HepG2 (cell line): Measurements from ENCODE around the gene RNF4. TPM values are rescaled to one million over a fixed set of nuclear protein-coding genes. Genes with fewer than 3 reads are reported as not detected.

Experiments used
- ATAC-seq: fragments of 200-7000 bp; cut with Tn5 transposase; 3 replicates; pipeline ENCODE4 v1.9.1; 2020; ENCODE audit warnings: mild to moderate bottlenecking, moderate library complexity
- BruUV-seq: library from RNA; stranded (reverse); fragments of 400-500 nt; replicated peaks from 2 replicates; lab custom pipeline; 2021; lab: Mats Ljungman, UMichigan
- CTCF ChIA-PET: fragments of 300-600 bp; formaldehyde crosslinking; extraction: SDS; loops from one replicate; lab custom pipeline; 2021; ENCODE audit warnings: low total read pairs, inconsistent platforms, low intra/inter-chr PET ratio; lab: Yijun Ruan, JAX
- POLR2A ChIA-PET: fragments of 350-600 bp; sonication (Branson Sonifier 250); formaldehyde crosslinking; loops from one replicate; lab custom pipeline; 2020; ENCODE audit warnings: antibody characterized with exemption, inconsistent platforms; lab: Yijun Ruan, JAX
- DNase-seq: peaks from one replicate; pipeline ENCODE4 v3.0.0-alpha.2; 2015; ENCODE audit warnings: low spot score
- FAIRE-seq: peaks from 3 replicates; lab custom pipeline; 2011; peaks lifted over from hg19 to GRCh38; lab: Jason Lieb, UNC
- H2AFZ ChIP-seq: one replicate; pipeline ENCODE4 v1.6.1; 2011; ENCODE audit warnings: low read length, inconsistent platforms
- H3K27ac ChIP-seq: fragments of 300-600 bp; 3 replicates; pipeline ENCODE4 v1.8.0; 2011; ENCODE audit warnings: mixed run types, mild to moderate bottlenecking, mixed read lengths, low read length, inconsistent platforms; ENCODE audit not compliant: insufficient read depth; ENCODE audit errors: extremely low read length
- H3K27me3 ChIP-seq, 2 experiments: fragments of 200-600 bp in 1 of 2; 2 replicates in 1 of 2; 3 replicates in 1 of 2; pipeline versions ENCODE4 v1.6.0 to v1.8.0; 2011; ENCODE audit warnings: low read length in 2 of 2, mild to moderate bottlenecking in 2 of 2, moderate library complexity in 2 of 2, inconsistent platforms in 1 of 2; ENCODE audit not compliant: insufficient read depth in 2 of 2, control insufficient read depth in 1 of 2
- H3K36me3 ChIP-seq, 2 experiments: fragments of 200-600 bp in 1 of 2; replicated peaks in 1 of 2; 2 replicates in 1 of 2; 3 replicates in 1 of 2; pipeline versions ENCODE4 v1.5.1 to v1.8.0; 2011; ENCODE audit warnings: low read length in 2 of 2, inconsistent platforms in 1 of 2; ENCODE audit not compliant: insufficient read depth in 2 of 2, control insufficient read depth in 1 of 2
- H3K4me1 ChIP-seq: 2 replicates; pipeline ENCODE4 v1.5.1; 2012; ENCODE audit warnings: low read length, inconsistent platforms; ENCODE audit not compliant: insufficient read depth
- H3K4me2 ChIP-seq: 2 replicates; pipeline ENCODE4 v1.6.0; 2011; ENCODE audit warnings: low read depth, low read length, inconsistent platforms
- H3K4me3 ChIP-seq, 3 experiments: fragments of 200-600 bp in 1 of 3; sonication (generic), shearing (Covaris generic) in 1 of 3; replicated peaks in 1 of 3; 2 replicates each; pipeline ENCODE4 v1.5.1; 2011 to 2016; ENCODE audit warnings: low read length in 3 of 3, inconsistent platforms in 2 of 3, low read depth in 2 of 3, mild to moderate bottlenecking in 2 of 3, control low read depth in 1 of 3, mixed read lengths in 1 of 3; ENCODE audit not compliant: insufficient read depth in 1 of 3
- H3K79me2 ChIP-seq: one replicate; pipeline ENCODE4 v1.6.1; 2011; ENCODE audit warnings: low read length, inconsistent platforms; ENCODE audit not compliant: insufficient read depth
- H3K9ac ChIP-seq: 2 replicates; pipeline ENCODE4 v1.6.0; 2011; ENCODE audit warnings: mild to moderate bottlenecking, low read depth, low read length, inconsistent platforms; ENCODE audit not compliant: insufficient read depth
- H3K9me3 ChIP-seq: 2 replicates; pipeline ENCODE4 v1.5.1; 2012; ENCODE audit warnings: mild to moderate bottlenecking, low read length
- H4K20me1 ChIP-seq: 2 replicates; pipeline ENCODE4 v1.6.0; 2011; ENCODE audit warnings: inconsistent platforms, mild to moderate bottlenecking, low read length, moderate library complexity; ENCODE audit not compliant: insufficient read depth
- BRCA1 ChIP-seq: sonication (generic); formaldehyde crosslinking; IDR thresholded peaks from 2 replicates; pipeline ENCODE4 v1.4.0; 2020; ENCODE audit warnings: missing genetic modification reagents
- DMAP1 ChIP-seq: IDR thresholded peaks from 2 replicates; pipeline ENCODE4 v1.6.1; 2016
- FLYWCH1 ChIP-seq: sonication (generic); formaldehyde crosslinking; IDR thresholded peaks from 2 replicates; pipeline ENCODE4 v1.8.1; 2023; ENCODE audit warnings: mild to moderate bottlenecking, missing genetic modification reagents
- FOXA3 ChIP-seq: IDR thresholded peaks from 2 replicates; pipeline ENCODE4 v1.6.1; 2016; ENCODE audit warnings: missing genetic modification reagents, missing compliant biosample characterization
- HHEX ChIP-seq: IDR thresholded peaks from 2 replicates; pipeline ENCODE4 v1.6.1; 2016; ENCODE audit warnings: control low read depth
- KLF15 ChIP-seq: sonication (generic); formaldehyde crosslinking; IDR thresholded peaks from 2 replicates; pipeline ENCODE4 v1.8.1; 2023; ENCODE audit warnings: borderline replicate concordance, mild to moderate bottlenecking, inconsistent platforms, missing genetic modification reagents, mixed read lengths
- MIER3 ChIP-seq: IDR thresholded peaks from 2 replicates; pipeline ENCODE4 v1.6.1; 2016; ENCODE audit warnings: missing compliant biosample characterization, borderline replicate concordance
- MZF1 ChIP-seq: sonication (generic); formaldehyde crosslinking; IDR thresholded peaks from 2 replicates; pipeline ENCODE4 v1.8.1; 2023; ENCODE audit warnings: mild to moderate bottlenecking, missing genetic modification reagents, borderline replicate concordance
- PHF20 ChIP-seq: sonication (generic); formaldehyde crosslinking; IDR thresholded peaks from 2 replicates; pipeline ENCODE4 v1.5.0; 2020; ENCODE audit warnings: mild to moderate bottlenecking, missing genetic modification reagents
- SALL2 ChIP-seq: sonication (generic); formaldehyde crosslinking; IDR thresholded peaks from 2 replicates; pipeline ENCODE4 v1.8.1; 2023; ENCODE audit warnings: mild to moderate bottlenecking, missing genetic modification reagents, inconsistent platforms
- SAP130 ChIP-seq: IDR thresholded peaks from 2 replicates; pipeline ENCODE4 v1.6.1; 2016; ENCODE audit warnings: low read depth
- TMF1 ChIP-seq: sonication (generic); formaldehyde crosslinking; IDR thresholded peaks from 2 replicates; pipeline ENCODE4 v1.8.1; 2022; ENCODE audit warnings: low read depth, missing genetic modification reagents
- TOPORS ChIP-seq: sonication (generic); formaldehyde crosslinking; IDR thresholded peaks from 2 replicates; pipeline ENCODE4 v1.8.0; 2023; ENCODE audit warnings: mild to moderate bottlenecking, missing genetic modification reagents
- ZBTB1 ChIP-seq: sonication (generic); formaldehyde crosslinking; IDR thresholded peaks from 2 replicates; pipeline ENCODE4 v1.4.0; 2020; ENCODE audit warnings: missing genetic modification reagents, borderline replicate concordance
- ZNF253 ChIP-seq: sonication (generic); formaldehyde crosslinking; IDR thresholded peaks from 2 replicates; pipeline ENCODE4 v1.8.0; 2022; ENCODE audit warnings: mild to moderate bottlenecking, missing genetic modification reagents, borderline replicate concordance
- ZNF329 ChIP-seq: sonication (generic); formaldehyde crosslinking; IDR thresholded peaks from 2 replicates; pipeline ENCODE4 v1.9.0; 2021; ENCODE audit warnings: low read depth, mild to moderate bottlenecking, missing genetic modification reagents
- ZNF496 ChIP-seq: sonication (generic); formaldehyde crosslinking; IDR thresholded peaks from 2 replicates; pipeline ENCODE4 v1.8.1; 2023; ENCODE audit warnings: mild to moderate bottlenecking, moderate library complexity, missing genetic modification reagents; ENCODE audit not compliant: insufficient replicate concordance
- ZNF577 ChIP-seq: sonication (generic); formaldehyde crosslinking; IDR thresholded peaks from 2 replicates; pipeline ENCODE4 v1.4.0; 2020; ENCODE audit warnings: mild to moderate bottlenecking, low read depth, missing genetic modification reagents, borderline replicate concordance
- ZNF724P ChIP-seq: sonication (generic); formaldehyde crosslinking; IDR thresholded peaks from 2 replicates; pipeline ENCODE4 v1.8.0; 2022; ENCODE audit warnings: missing genetic modification reagents, borderline replicate concordance
- WGBS: methylation state at CpG from one replicate; pipeline ENCODE4 v1.1.6; 2017; ENCODE audit warnings: low lambda C conversion rate; 5-methylcytosine and 5-hydroxymethylcytosine counted together
- in situ Hi-C: cut with HindIII; loops from 2 replicates; pipeline ENCODE4 v1.10.0; 2017; ENCODE audit warnings: low pct_unique_long_range_greater_than_20kb; ENCODE audit not compliant: extremely low pct_ligation_motif_present
- intact Hi-C: fragments of 100-400 bp; cut with micrococcal nuclease; formaldehyde crosslinking; loops from one replicate; pipeline ENCODE4 v1.10.0; 2022; ENCODE audit not compliant: unreplicated experiment
- polyA plus RNA-seq, 8 experiments: library from polyadenylated mRNA; depleted of rRNA in 3 of 8; stranded (reverse) in 7 of 8; unstranded in 1 of 8; fragments of >200 nt; fragmentation: Illumina TruSeq in 4 of 8; extraction: Trizol in 4 of 8; gene quantifications; 2 replicates each; pipeline versions ENCODE4 v1.2.1 to v1.2.3, GENCODE V29; 2011 to 2016; ENCODE audit warnings: low read depth in 4 of 8, missing spikeins in 1 of 8, mixed read lengths in 1 of 8; ENCODE audit not compliant: insufficient read depth in 1 of 8
- total RNA-seq, 5 experiments: library from RNA; depleted of rRNA; stranded (reverse); fragments of >200 nt; fragmentation: Illumina TruSeq; extraction: Trizol; gene quantifications; 2 replicates each; pipeline ENCODE4 v1.2.3, GENCODE V29; 2016; ENCODE audit warnings: low read depth in 1 of 5
- TF ChIP-seq, protein P1 (sequence below): sonication (generic); formaldehyde crosslinking; IDR thresholded peaks from 2 replicates; pipeline ENCODE4 v1.9.0; 2021; ENCODE audit warnings: missing genetic modification reagents, mild to moderate bottlenecking, borderline replicate concordance

The RNF4 gene
- total and polyA plus RNA-seq, 2 of the 13 experiments (the other 11 are each of a cell fraction or from before 2014, with no cell fraction given): 38.1 to 45.1 TPM

DNA sequence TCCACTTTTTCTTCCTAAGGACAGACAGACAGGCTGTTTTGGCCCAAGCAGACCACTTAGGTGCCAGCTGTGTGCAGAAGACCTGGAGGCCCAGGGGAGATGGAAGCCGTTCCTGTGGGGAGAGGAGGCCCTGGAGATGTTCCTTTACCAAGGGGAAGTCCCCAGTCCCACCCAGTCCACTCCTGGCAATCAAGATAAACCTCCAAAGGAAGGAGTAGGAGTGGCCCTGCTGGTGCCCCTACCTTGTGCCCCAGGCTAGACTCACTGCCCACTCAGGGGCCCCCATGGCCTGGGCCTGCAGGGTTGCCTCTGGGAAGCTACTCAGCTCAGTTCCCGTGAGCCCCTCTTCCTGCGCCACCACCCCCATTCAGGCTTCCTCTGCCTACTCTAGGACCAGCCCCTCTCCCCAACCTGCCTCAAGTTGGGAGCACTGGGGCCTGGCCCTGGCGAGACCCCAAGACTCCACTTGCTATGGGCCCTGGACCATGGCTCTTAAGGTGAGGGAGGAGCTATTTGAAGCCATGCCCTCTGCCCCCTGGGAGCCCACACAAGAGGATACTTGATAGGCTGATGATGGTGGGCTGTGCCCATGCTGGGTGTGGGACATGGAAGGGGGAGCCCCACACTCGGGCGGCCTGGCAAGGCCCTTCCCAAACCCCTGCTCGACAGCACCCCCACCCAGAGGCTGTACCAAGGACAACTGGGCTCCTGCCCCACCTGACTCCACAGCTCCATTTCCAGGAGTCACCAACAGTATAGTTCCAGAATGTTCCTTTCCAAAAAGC is 24.8 kb upstream of the RNF4 start:
- H3K36me3 ChIP-seq: no peaks in the 10 kb centered on the region
- no peak overlapping the region for H3K27ac ChIP-seq
- ChIA-PET CTCF (no interaction called here), POLR2A (no interaction called here)
- FAIRE-seq: no peak
- ATAC-seq: no peak
- H4K20me1 ChIP-seq: no peaks in the 10 kb centered on the region
- no peak for DNase-seq
- H2AFZ ChIP-seq: no peak overlapping the region
- H3K4me1 ChIP-seq: peaks cover 13% of the 10 kb centered on the region
- no TSS peak for BruUV-seq
- no peak overlapping the region for H3K9ac ChIP-seq
- intact Hi-C loops (no loop called here), in situ Hi-C loops (no loop called here)
- 33% methylated on average over 3 of the region's 7 CpGs for WGBS
- no peak overlapping the region for H3K4me2 ChIP-seq
- H3K79me2 ChIP-seq: no peaks in the 10 kb centered on the region
- H3K27me3 ChIP-seq: peaks cover 0 to 6% of the 10 kb centered on the region in 2 experiments; a peak in 2 of 5 replicates
- TF ChIP-seq, protein P1, sequence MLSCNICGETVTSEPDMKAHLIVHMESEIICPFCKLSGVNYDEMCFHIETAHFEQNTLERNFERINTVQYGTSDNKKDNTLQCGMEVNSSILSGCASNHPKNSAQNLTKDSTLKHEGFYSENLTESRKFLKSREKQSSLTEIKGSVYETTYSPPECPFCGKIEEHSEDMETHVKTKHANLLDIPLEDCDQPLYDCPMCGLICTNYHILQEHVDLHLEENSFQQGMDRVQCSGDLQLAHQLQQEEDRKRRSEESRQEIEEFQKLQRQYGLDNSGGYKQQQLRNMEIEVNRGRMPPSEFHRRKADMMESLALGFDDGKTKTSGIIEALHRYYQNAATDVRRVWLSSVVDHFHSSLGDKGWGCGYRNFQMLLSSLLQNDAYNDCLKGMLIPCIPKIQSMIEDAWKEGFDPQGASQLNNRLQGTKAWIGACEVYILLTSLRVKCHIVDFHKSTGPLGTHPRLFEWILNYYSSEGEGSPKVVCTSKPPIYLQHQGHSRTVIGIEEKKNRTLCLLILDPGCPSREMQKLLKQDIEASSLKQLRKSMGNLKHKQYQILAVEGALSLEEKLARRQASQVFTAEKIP (CRISPR knock-in tag): no peak
- TF ChIP-seq ZBTB1 (no peak), ZNF329 (no peak), BRCA1 (CRISPR knock-in tag) (no peak), TMF1 (no peak), ZNF577 (CRISPR knock-in tag) (no peak), FLYWCH1 (CRISPR knock-in tag) (no peak), ZNF496 (CRISPR knock-in tag) (no peak), MZF1 (CRISPR knock-in tag) (no peak), TOPORS (CRISPR knock-in tag) (no peak), DMAP1 (CRISPR knock-in tag) (no peak), ZNF724P (CRISPR knock-in tag) (no peak), MIER3 (no peak), HHEX (CRISPR knock-in tag) (no peak), SALL2 (CRISPR knock-in tag) (no peak), KLF15 (CRISPR knock-in tag) (no peak), SAP130 (CRISPR knock-in tag) (no peak), ZNF253 (CRISPR knock-in tag) (no peak), PHF20 (CRISPR knock-in tag) (no peak), FOXA3 (CRISPR knock-in tag) (no peak)
- no peaks in the 10 kb centered on the region for H3K9me3 ChIP-seq
- no peak overlapping the region for H3K4me3 ChIP-seq
